ENCODE results near the gene LMAN1L.

- TF ChIP-seq CTCF (IDR thresholded peaks at IDR 0.05; ENCODE audit: low read length) = no peak
- TF ChIP-seq EZH2 (IDR thresholded peaks at IDR 0.05; ENCODE audit: borderline replicate concordance, low read length) = no peak
These were observed at the start of gene LMAN1L for GRCh38 chr15:74812533-74812932.
